ENCODE data around the gene SIX5.

SIX5 gene

DNA sequence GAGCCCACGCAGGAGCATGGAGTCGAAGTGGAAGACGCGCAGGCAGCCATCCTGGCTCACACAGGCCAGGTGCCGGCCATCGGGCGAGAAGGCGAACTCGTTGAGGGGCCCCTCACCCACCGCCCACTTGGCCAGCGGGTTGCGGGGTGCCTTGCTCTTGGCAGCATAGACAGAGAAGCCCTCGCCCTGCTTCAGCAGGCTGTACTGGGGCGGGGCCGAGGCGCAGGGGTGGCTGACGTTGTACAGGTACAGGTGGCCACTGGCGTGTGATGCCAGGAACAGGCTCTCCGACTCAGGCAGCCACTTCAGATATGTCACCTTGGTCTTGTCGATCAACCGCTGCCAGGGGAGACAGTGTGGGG lies 17.5 kb upstream of the SIX5 start:
- ChIA-PET POLR2A (no interaction called here), CTCF (interaction anchor here (2.2 to 15.0 kb wide), 2 partner anchors 13 to 15 kb away, joined by 7 to 138 read pairs; partner anchors contain the start of gene SIX5)
- Histone ChIP-seq H3K4me3 (ENCODE audit: control insufficient read depth in 1 of 7, extremely low read depth in 1 of 7, insufficient read depth in 4 of 7, low read depth in 2 of 7, low read length in 6 of 7) (no peak overlapping the region), H3K36me3 (ENCODE audit: control insufficient read depth in 4 of 4, insufficient read depth in 4 of 4, low read length in 3 of 4) (peaks cover 0 to 3% (median 0%) of the 10 kb centered on the region in 4 experiments), H3K4me1 (ENCODE audit: control extremely low read depth in 1 of 4, control insufficient read depth in 4 of 4, insufficient read depth in 4 of 4, low read length in 3 of 4) (peaks cover 0 to 12% (median 11%) of the 10 kb centered on the region in 4 experiments), H3K27me3 (replicated peaks in 2 of 5; ENCODE audit: control insufficient read depth in 4 of 5, insufficient read depth in 5 of 5, low read length in 4 of 5) (peaks cover 0 to 79% (median 29%) of the 10 kb centered on the region in 5 experiments), H3K9me3 (ENCODE audit: control extremely low read depth in 1 of 5, control insufficient read depth in 4 of 5, insufficient read depth in 2 of 5, low read depth in 1 of 5, low read length in 4 of 5) (no peaks in the 10 kb centered on the region), H3K27ac (ENCODE audit: insufficient read depth in 1 of 2, low read depth in 1 of 2, low read length in 2 of 2, poor library complexity in 1 of 2, severe bottlenecking in 2 of 2) (no peak overlapping the region)
- no peak for DNase-seq
- WGBS (ENCODE audit: insufficient coverage) = 97% methylated on average over 16 of the region's 21 CpGs

DNA sequence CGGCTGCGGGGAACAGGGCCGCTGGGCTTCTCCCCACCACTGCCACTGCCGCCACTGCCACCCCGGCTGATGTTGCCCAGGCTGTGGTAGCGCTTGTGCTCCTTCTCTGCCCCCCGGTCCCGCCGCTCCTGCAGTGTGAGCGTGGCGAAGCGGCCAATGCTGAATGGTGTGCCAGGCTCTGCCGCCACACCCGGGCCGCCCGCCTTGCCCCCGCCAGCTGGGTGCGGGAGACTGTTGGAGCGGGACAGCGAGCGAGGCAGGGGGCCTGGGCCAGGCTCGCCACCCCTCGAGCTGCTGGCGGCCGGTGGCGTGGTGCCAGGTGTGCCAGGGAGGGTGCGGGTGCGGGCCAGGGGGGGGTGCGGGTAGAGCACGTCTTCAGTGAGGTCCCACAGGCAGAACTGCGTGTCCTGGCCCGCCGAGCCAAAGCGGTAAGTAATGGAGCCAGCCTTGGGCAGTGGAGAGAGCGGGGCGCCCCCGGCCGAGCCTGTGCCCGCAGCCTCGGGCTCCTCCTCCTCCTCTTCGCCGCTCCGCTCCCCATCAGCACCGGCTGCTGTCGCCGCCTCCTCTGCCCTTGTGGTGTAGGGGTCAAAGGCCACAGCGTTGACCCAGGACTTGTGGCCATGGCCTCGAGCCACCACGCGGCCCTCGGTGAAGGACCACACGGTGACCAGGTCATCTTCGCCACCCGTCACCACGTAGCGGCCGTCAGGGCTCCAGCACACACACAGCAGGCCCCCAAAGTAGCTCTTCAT lies 16.9 kb upstream of the SIX5 start:
- Histone ChIP-seq H3K36me3 (ENCODE audit: control insufficient read depth in 4 of 4, insufficient read depth in 4 of 4, low read length in 3 of 4) (peaks cover 0 to 3% (median 0%) of the 10 kb centered on the region in 4 experiments), H3K27ac (ENCODE audit: insufficient read depth in 1 of 2, low read depth in 1 of 2, low read length in 2 of 2, poor library complexity in 1 of 2, severe bottlenecking in 2 of 2) (no peak overlapping the region), H3K4me3 (ENCODE audit: control insufficient read depth in 1 of 7, extremely low read depth in 1 of 7, insufficient read depth in 4 of 7, low read depth in 2 of 7, low read length in 6 of 7) (no peak overlapping the region), H3K27me3 (replicated peaks in 2 of 5; ENCODE audit: control insufficient read depth in 4 of 5, insufficient read depth in 5 of 5, low read length in 4 of 5) (peaks cover 0 to 84% (median 26%) of the 10 kb centered on the region in 5 experiments), H3K9me3 (ENCODE audit: control extremely low read depth in 1 of 5, control insufficient read depth in 4 of 5, insufficient read depth in 2 of 5, low read depth in 1 of 5, low read length in 4 of 5) (no peaks in the 10 kb centered on the region), H3K4me1 (ENCODE audit: control extremely low read depth in 1 of 4, control insufficient read depth in 4 of 4, insufficient read depth in 4 of 4, low read length in 3 of 4) (peaks cover 0 to 9% (median 6%) of the 10 kb centered on the region in 4 experiments)
- WGBS (ENCODE audit: insufficient coverage) = 95% methylated on average over 52 of the region's 57 CpGs
- ChIA-PET CTCF (interaction anchor here (2.2 to 15.0 kb wide), 2 partner anchors 13 to 14 kb away, joined by 7 to 138 read pairs; partner anchors contain the start of gene SIX5), POLR2A (no interaction called here)
- DNase-seq = peak in 1 of 3 donors; percentile 15

DNA sequence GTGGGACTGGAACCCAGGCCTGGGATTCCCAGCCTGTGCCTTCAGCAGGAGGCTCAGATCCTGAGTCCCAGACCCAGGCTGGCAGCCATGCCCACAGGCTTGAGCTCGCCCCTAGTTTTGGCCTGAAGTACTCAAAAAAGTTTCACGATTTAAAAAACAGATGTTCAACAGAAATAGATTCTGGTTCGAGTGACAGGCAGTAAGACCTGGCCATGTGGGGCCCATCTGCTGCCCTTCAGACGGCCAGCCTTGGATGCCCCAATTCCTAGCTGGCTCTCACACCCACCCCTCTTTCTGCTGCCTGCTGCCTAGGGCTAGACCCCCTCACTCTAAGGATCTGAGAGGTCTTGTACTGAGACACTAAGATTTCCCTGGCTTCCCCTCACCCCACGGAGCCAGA lies 16.0 kb upstream of the SIX5 start:
- peaks cover 0 to 93% (median 28%) of the 10 kb centered on the region in 5 experiments for H3K27me3 ChIP-seq (replicated peaks in 2 of 5; ENCODE audit: control insufficient read depth in 4 of 5, insufficient read depth in 5 of 5, low read length in 4 of 5)
- H3K27ac ChIP-seq (ENCODE audit: insufficient read depth in 1 of 2, low read depth in 1 of 2, low read length in 2 of 2, poor library complexity in 1 of 2, severe bottlenecking in 2 of 2) = no peak overlapping the region
- H3K9me3 ChIP-seq (ENCODE audit: control extremely low read depth in 1 of 5, control insufficient read depth in 4 of 5, insufficient read depth in 2 of 5, low read depth in 1 of 5, low read length in 4 of 5) = no peaks in the 10 kb centered on the region
- peaks cover 0 to 6% (median 0%) of the 10 kb centered on the region in 4 experiments for H3K4me1 ChIP-seq (ENCODE audit: control extremely low read depth in 1 of 4, control insufficient read depth in 4 of 4, insufficient read depth in 4 of 4, low read length in 3 of 4)
- POLR2A ChIA-PET = no interaction called here
- CTCF ChIA-PET = interaction anchor here (2.2 kb wide), 1 partner anchor 14 kb away, joined by 7 read pairs; no protein-coding TSS in a partner anchor
- H3K36me3 ChIP-seq (ENCODE audit: control insufficient read depth in 4 of 4, insufficient read depth in 4 of 4, low read length in 3 of 4) = peaks cover 0 to 3% (median 0%) of the 10 kb centered on the region in 4 experiments
- DNase-seq = no peak
- H3K4me3 ChIP-seq (ENCODE audit: control insufficient read depth in 1 of 7, extremely low read depth in 1 of 7, insufficient read depth in 4 of 7, low read depth in 2 of 7, low read length in 6 of 7) = no peak overlapping the region
- 97% methylated on average over 5 of the region's 5 CpGs for WGBS (ENCODE audit: insufficient coverage)

DNA sequence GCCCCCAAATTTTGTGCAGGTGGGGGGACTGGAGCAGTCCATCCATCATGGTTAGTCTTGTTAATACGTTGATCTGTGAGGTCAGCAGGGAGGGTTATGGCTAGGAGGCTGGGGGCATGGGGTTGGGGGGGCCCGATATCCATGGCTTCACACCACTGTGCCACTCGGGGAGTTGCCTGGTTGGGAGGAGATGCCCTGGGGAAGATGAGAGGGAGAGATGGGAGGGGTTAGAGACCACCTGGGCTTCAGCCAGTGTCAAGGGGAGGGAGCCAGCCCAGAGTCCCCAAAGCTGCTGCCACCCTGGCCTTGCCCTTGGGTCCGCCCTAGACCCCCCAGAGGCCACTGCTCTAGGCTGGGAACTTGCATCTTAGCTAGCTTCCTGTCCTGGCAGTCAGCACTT lies 15.0 kb upstream of the SIX5 start:
- 90% methylated on average over 2 of the region's 4 CpGs for WGBS (ENCODE audit: insufficient coverage)
- ChIA-PET POLR2A (no interaction called here), CTCF (interaction anchor here (2.2 kb wide), 1 partner anchor 15 kb away, joined by 7 read pairs; no protein-coding TSS in a partner anchor)
- no peaks in the 10 kb centered on the region for H3K9me3 ChIP-seq (ENCODE audit: control extremely low read depth in 1 of 5, control insufficient read depth in 4 of 5, insufficient read depth in 2 of 5, low read depth in 1 of 5, low read length in 4 of 5)
- peaks cover 0 to 10% (median 7%) of the 10 kb centered on the region in 4 experiments for H3K4me1 ChIP-seq (ENCODE audit: control extremely low read depth in 1 of 4, control insufficient read depth in 4 of 4, insufficient read depth in 4 of 4, low read length in 3 of 4)
- peaks cover 0 to 97% (median 26%) of the 10 kb centered on the region in 5 experiments for H3K27me3 ChIP-seq (replicated peaks in 2 of 5; ENCODE audit: control insufficient read depth in 4 of 5, insufficient read depth in 5 of 5, low read length in 4 of 5)
- H3K36me3 ChIP-seq (ENCODE audit: control insufficient read depth in 4 of 4, insufficient read depth in 4 of 4, low read length in 3 of 4) = no peaks in the 10 kb centered on the region
- no peak for DNase-seq
- no peak overlapping the region for H3K4me3 ChIP-seq (ENCODE audit: control insufficient read depth in 1 of 7, extremely low read depth in 1 of 7, insufficient read depth in 4 of 7, low read depth in 2 of 7, low read length in 6 of 7)
- no peak overlapping the region for H3K27ac ChIP-seq (ENCODE audit: insufficient read depth in 1 of 2, low read depth in 1 of 2, low read length in 2 of 2, poor library complexity in 1 of 2, severe bottlenecking in 2 of 2)

DNA sequence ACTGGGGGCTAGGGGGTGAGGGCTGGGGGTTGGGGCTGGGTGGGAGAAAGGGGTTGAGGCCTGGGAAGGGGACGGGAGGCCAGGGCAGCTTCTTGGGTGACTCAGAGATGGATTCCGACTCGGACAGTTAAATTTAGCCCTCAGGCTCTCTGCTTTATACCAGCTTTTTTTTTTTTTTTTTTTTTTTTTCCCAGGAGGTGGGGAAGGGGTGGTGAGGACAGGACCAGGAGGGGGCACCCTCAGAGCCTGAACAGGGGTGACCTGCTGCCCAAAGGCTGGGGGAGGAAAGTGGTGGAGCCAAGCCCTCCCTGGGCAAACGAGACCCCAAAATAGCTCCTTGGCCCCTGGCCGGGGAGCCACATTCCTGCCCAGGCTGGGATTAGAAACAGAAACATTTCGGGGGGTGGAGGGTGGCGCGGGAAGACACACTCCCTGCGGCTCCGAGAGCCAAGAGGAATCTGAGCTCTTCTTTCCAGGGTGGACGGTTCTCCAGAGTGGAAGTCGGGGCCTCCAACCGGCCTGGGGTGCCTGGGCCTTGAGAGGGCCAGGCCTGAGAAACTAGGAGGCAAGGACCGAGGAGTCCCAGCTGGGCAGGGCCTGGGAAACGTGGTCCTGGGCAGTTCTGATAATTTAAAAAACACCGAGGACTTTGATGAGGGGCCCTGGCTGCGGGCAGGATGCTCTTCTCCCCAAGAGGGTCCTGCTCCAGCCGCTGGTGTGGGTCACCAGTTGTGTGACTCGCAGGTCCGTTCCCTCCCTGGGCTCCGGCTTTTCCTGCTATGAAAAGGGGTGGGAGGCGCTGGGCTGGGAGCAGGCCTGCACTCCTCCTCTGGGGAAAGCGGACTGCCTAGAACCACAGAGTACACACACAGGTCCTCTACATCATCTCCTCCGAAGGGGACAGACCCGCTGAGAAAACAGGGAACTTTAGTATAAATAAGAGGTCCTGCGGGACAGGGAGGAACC lies 14.1 kb upstream of the SIX5 start:
- H3K9me3 ChIP-seq (ENCODE audit: control extremely low read depth in 1 of 5, control insufficient read depth in 4 of 5, insufficient read depth in 2 of 5, low read depth in 1 of 5, low read length in 4 of 5) = no peaks in the 10 kb centered on the region
- no peak overlapping the region for H3K27ac ChIP-seq (ENCODE audit: insufficient read depth in 1 of 2, low read depth in 1 of 2, low read length in 2 of 2, poor library complexity in 1 of 2, severe bottlenecking in 2 of 2)
- 97% methylated on average over 18 of the region's 26 CpGs for WGBS (ENCODE audit: insufficient coverage)
- H3K4me3 ChIP-seq (ENCODE audit: control insufficient read depth in 1 of 7, extremely low read depth in 1 of 7, insufficient read depth in 4 of 7, low read depth in 2 of 7, low read length in 6 of 7) = no peak overlapping the region
- ChIA-PET CTCF (interaction anchor here (1.2 to 3.1 kb wide), 5 partner anchors 10 to 18 kb away, joined by 3 to 8 read pairs (median 5); no protein-coding TSS in a partner anchor), POLR2A (interaction anchor here (0.7 kb wide), 1 partner anchor 103 kb away, joined by 3 read pairs; no protein-coding TSS in a partner anchor)
- no peaks in the 10 kb centered on the region for H3K36me3 ChIP-seq (ENCODE audit: control insufficient read depth in 4 of 4, insufficient read depth in 4 of 4, low read length in 3 of 4)
- no peak for DNase-seq
- peaks cover 0 to 96% (median 26%) of the 10 kb centered on the region in 5 experiments for H3K27me3 ChIP-seq (replicated peaks in 2 of 5; ENCODE audit: control insufficient read depth in 4 of 5, insufficient read depth in 5 of 5, low read length in 4 of 5)
- H3K4me1 ChIP-seq (ENCODE audit: control extremely low read depth in 1 of 4, control insufficient read depth in 4 of 4, insufficient read depth in 4 of 4, low read length in 3 of 4) = peaks cover 0 to 13% (median 12%) of the 10 kb centered on the region in 4 experiments

DNA sequence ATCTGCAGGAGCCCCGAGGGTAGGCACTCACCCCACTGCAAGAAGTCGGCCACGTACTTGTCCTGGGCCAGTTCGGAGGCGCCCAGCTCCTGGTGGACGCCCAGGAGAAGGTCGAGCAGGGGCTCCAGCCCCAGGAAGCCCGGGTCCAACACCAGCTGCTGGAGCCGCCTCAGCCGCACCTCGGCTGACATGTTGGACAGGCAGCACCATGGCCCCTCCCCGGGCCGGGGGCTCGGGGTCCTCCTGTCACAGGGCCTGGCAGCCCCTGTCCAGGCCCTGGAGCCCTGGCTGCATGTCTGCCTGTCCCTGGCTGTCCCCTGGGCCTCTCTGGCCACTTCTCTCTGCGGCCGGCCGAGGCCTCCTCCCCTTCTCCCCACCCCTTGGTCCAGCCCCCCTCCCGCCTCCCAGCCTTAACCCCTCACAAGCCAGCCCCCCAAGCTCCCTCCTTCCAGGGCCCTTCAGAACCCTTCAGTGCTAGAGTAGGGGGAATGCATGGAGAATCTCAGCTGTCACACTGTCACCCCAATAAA lies 13.2 kb upstream of the SIX5 start, which contains the start of gene DMPK:
TSS of gene DMPK (minus strand) at position 329 of the 530 bp plus-strand sequence. CDS start at position 191, 138 bp downstream.
- H3K27ac ChIP-seq (ENCODE audit: insufficient read depth in 1 of 2, low read depth in 1 of 2, low read length in 2 of 2, poor library complexity in 1 of 2, severe bottlenecking in 2 of 2) = no peak within 1 kb of the TSS
- 58% methylated on average over 14 of the region's 18 CpGs for WGBS (ENCODE audit: insufficient coverage)
- DNase-seq = no peak
- peaks cover 0 to 97% (median 27%) of the 10 kb centered on the region in 5 experiments for H3K27me3 ChIP-seq (replicated peaks in 2 of 5; ENCODE audit: control insufficient read depth in 4 of 5, insufficient read depth in 5 of 5, low read length in 4 of 5)
- ChIA-PET POLR2A (interaction anchor here (0.7 kb wide), 1 partner anchor 50 kb away, joined by 3 read pairs; no protein-coding TSS in a partner anchor), CTCF (interaction anchor here (1.2 to 3.1 kb wide), 5 partner anchors 9 to 19 kb away, joined by 3 to 8 read pairs (median 5); no protein-coding TSS in a partner anchor)
- H3K9me3 ChIP-seq (ENCODE audit: control extremely low read depth in 1 of 5, control insufficient read depth in 4 of 5, insufficient read depth in 2 of 5, low read depth in 1 of 5, low read length in 4 of 5) = no peaks in the 10 kb centered on the region
- no peaks in the 10 kb centered on the region for H3K36me3 ChIP-seq (ENCODE audit: control insufficient read depth in 4 of 4, insufficient read depth in 4 of 4, low read length in 3 of 4)
- H3K4me1 ChIP-seq (ENCODE audit: control extremely low read depth in 1 of 4, control insufficient read depth in 4 of 4, insufficient read depth in 4 of 4, low read length in 3 of 4) = peaks cover 0 to 13% (median 12%) of the 10 kb centered on the region in 4 experiments
- H3K4me3 ChIP-seq (ENCODE audit: control insufficient read depth in 1 of 7, extremely low read depth in 1 of 7, insufficient read depth in 4 of 7, low read depth in 2 of 7, low read length in 6 of 7) = no peak within 1 kb of the TSS
